MCF 10A (cell line): ENCODE results near the gene NFYC. TPM values are rescaled to one million over a fixed set of nuclear protein-coding genes. Genes with fewer than 3 reads are reported as not detected.

Source experiments
- BruUV-seq: library from RNA; stranded (reverse); fragments of 400-500 nt; replicated peaks from 2 replicates; lab custom pipeline; 2021; lab: Mats Ljungman, UMichigan
- CTCF ChIA-PET: fragments of 300-600 bp; sonication (Branson Sonifier 250); formaldehyde crosslinking; extraction: SDS; loops from one replicate; lab custom pipeline; 2021; ENCODE audit warnings: antibody characterized with exemption, inconsistent platforms; lab: Yijun Ruan, JAX
- POLR2A ChIA-PET: fragments of 300-600, 350-650 bp; sonication (Branson Sonifier 250); formaldehyde crosslinking; extraction: SDS; loops from one replicate; lab custom pipeline; 2020; ENCODE audit warnings: antibody characterized with exemption, inconsistent platforms; lab: Yijun Ruan, JAX
- DNase-seq: peaks from one replicate; pipeline ENCODE4 v3.0.0-alpha.2; 2018; ENCODE audit not compliant: unreplicated experiment
- H3K27ac Mint-ChIP-seq: one replicate; pipeline ENCODE4 v1.8.0; 2022; ENCODE audit warnings: mild to moderate bottlenecking, low read depth, mixed read lengths; ENCODE audit not compliant: unreplicated experiment
- H3K27me3 Mint-ChIP-seq: one replicate; pipeline ENCODE4 v1.8.0; 2022; ENCODE audit warnings: mixed read lengths; ENCODE audit not compliant: insufficient read depth, unreplicated experiment
- H3K36me3 Mint-ChIP-seq: one replicate; pipeline ENCODE4 v1.8.0; 2022; ENCODE audit warnings: mild to moderate bottlenecking, moderate library complexity, mixed read lengths; ENCODE audit not compliant: insufficient read depth, unreplicated experiment
- H3K4me1 Mint-ChIP-seq: one replicate; pipeline ENCODE4 v1.8.0; 2022; ENCODE audit warnings: mixed read lengths; ENCODE audit not compliant: insufficient read depth, unreplicated experiment
- H3K4me3 Mint-ChIP-seq: one replicate; pipeline ENCODE4 v1.8.0; 2022; ENCODE audit warnings: mild to moderate bottlenecking, moderate library complexity, mixed read lengths; ENCODE audit not compliant: unreplicated experiment
- H3K9me3 Mint-ChIP-seq: one replicate; pipeline ENCODE4 v1.8.0; 2022; ENCODE audit warnings: mixed read lengths; ENCODE audit not compliant: unreplicated experiment
- CTCF ChIP-seq: fragments of 200-600 bp; IDR thresholded peaks from one replicate; pipeline ENCODE4 v1.8.0; 2022; ENCODE audit warnings: antibody characterized with exemption, mild to moderate bottlenecking; ENCODE audit not compliant: unreplicated experiment
- intact Hi-C: fragments of 100-400 bp; cut with micrococcal nuclease; formaldehyde crosslinking; loops from 2 replicates; pipeline ENCODE4 v1.14.1; 2022
- total RNA-seq: library from RNA; stranded (reverse); gene quantifications from 2 replicates; pipeline ENCODE4 v1.2.3, GENCODE V29; 2022

The NFYC gene
- total RNA-seq, 1 experiment from 2014 or later, result 69.6 TPM

GRCh38 chr1:40801742-40802077 lies 110.2 kb downstream of the NFYC start:
- peaks cover 19% of the 10 kb centered on the region for H3K27me3 Mint-ChIP-seq
- no peak for TF ChIP-seq CTCF
- H3K9me3 Mint-ChIP-seq, result no peaks in the 10 kb centered on the region
- no peak for DNase-seq
- no peak overlapping the region for H3K27ac Mint-ChIP-seq
- intact Hi-C loops, result no loop called here
- BruUV-seq, result no TSS peak
- CTCF ChIA-PET, result no interaction called here
- H3K4me3 Mint-ChIP-seq, result peak overlapping the region; percentile 28
- POLR2A ChIA-PET, result no interaction called here
- peaks cover 6% of the 10 kb centered on the region for H3K4me1 Mint-ChIP-seq
- no peaks in the 10 kb centered on the region for H3K36me3 Mint-ChIP-seq

GRCh38 chr1:40802078-40802741 lies 110.7 kb downstream of the NFYC start:
- no TSS peak for BruUV-seq
- CTCF ChIA-PET, result no interaction called here
- H3K36me3 Mint-ChIP-seq, result no peaks in the 10 kb centered on the region
- peaks cover 1% of the 10 kb centered on the region for H3K4me1 Mint-ChIP-seq
- no peak for TF ChIP-seq CTCF
- POLR2A ChIA-PET, result no interaction called here
- H3K27me3 Mint-ChIP-seq, result peaks cover 19% of the 10 kb centered on the region
- peak overlapping the region; percentile 28 for H3K4me3 Mint-ChIP-seq
- peak; percentile 74 for DNase-seq
- no peak overlapping the region for H3K27ac Mint-ChIP-seq
- H3K9me3 Mint-ChIP-seq, result no peaks in the 10 kb centered on the region
- intact Hi-C loops, result no loop called here

- H3K9me3 Mint-ChIP-seq, result no peaks in the 10 kb centered on the region
- H3K36me3 Mint-ChIP-seq, result no peaks in the 10 kb centered on the region
- DNase-seq, result no peak
- H3K27me3 Mint-ChIP-seq, result peaks cover 19% of the 10 kb centered on the region
- no TSS peak for BruUV-seq
- ChIA-PET CTCF (no interaction called here), POLR2A (no interaction called here)
- intact Hi-C loops, result no loop called here
- no peaks in the 10 kb centered on the region for H3K4me1 Mint-ChIP-seq
- H3K27ac Mint-ChIP-seq, result no peak overlapping the region
- TF ChIP-seq CTCF, result no peak
- peak overlapping the region; percentile 28 for H3K4me3 Mint-ChIP-seq
These were observed 111.2 kb downstream of the NFYC start for GRCh38 chr1:40802742-40803113.

- no peak overlapping the region for H3K27ac Mint-ChIP-seq
- POLR2A ChIA-PET, result interaction anchor here (0.5 kb wide), 1 partner anchor 271 kb away, joined by 3 read pairs; no protein-coding TSS in a partner anchor
- no peak for DNase-seq
- no TSS peak for BruUV-seq
- TF ChIP-seq CTCF, result no peak
- no peaks in the 10 kb centered on the region for H3K36me3 Mint-ChIP-seq
- H3K4me3 Mint-ChIP-seq, result no peak overlapping the region
- no peaks in the 10 kb centered on the region for H3K9me3 Mint-ChIP-seq
- intact Hi-C loops, result no loop called here
- peaks cover 23% of the 10 kb centered on the region for H3K27me3 Mint-ChIP-seq
- H3K4me1 Mint-ChIP-seq, result no peaks in the 10 kb centered on the region
- CTCF ChIA-PET, result interaction anchor here (1.2 kb wide), 1 partner anchor 72 kb away, joined by 3 read pairs; no protein-coding TSS in a partner anchor
These were observed 111.9 kb downstream of the NFYC start for GRCh38 chr1:40803447-40803846.
